ENCODE results near the gene WDR35. TPM values are rescaled to one million over a fixed set of nuclear protein-coding genes. Genes with fewer than 3 reads are reported as not detected.

Gene WDR35
- total RNA-seq, 2 donors from 2014 or later: 6.7 to 8.9 TPM

DNA sequence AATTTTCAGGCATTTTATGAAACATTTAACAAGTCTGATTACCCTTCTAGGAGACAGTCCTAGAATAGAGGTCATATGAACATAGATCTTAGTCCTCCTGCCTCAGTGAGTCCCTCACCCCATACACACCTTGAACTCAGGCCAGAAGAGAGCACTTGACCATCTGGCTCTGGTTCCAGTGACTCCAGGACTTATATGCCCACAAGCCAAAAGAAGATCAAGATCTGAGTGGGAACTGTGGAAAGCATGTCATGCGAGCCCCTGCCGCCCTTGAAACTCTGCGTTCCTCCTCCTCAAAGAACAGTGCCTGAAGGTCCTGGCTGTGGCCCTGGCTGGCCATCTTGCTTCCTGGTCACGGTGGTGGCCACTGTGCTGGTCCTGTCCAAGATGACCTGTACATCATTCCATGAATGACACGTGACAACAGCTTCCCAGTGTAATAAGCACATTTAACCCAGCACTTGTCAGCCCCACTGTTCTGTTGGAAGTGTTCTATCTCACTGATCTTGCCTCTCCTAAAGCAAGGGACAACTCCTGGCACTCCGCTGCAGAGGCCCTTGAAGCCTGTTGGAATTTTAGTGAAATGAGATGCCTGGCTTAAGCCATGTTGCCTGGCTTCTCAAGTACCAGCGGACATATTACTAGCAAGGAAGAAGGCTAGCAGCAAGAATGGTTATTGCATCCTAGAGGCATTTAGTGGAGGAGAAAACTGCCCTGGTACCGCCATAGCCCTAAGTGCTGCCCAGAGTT, 105.8 kb downstream of the WDR35 start:
- WGBS, 2 donors: 94 to 99% methylated on average over 8 of the region's 8 CpGs
- H3K27ac ChIP-seq: no peak overlapping the region
- TF ChIP-seq POLR2A (IDR thresholded peaks at IDR 0.05): no peak
- TF ChIP-seq, protein P1, sequence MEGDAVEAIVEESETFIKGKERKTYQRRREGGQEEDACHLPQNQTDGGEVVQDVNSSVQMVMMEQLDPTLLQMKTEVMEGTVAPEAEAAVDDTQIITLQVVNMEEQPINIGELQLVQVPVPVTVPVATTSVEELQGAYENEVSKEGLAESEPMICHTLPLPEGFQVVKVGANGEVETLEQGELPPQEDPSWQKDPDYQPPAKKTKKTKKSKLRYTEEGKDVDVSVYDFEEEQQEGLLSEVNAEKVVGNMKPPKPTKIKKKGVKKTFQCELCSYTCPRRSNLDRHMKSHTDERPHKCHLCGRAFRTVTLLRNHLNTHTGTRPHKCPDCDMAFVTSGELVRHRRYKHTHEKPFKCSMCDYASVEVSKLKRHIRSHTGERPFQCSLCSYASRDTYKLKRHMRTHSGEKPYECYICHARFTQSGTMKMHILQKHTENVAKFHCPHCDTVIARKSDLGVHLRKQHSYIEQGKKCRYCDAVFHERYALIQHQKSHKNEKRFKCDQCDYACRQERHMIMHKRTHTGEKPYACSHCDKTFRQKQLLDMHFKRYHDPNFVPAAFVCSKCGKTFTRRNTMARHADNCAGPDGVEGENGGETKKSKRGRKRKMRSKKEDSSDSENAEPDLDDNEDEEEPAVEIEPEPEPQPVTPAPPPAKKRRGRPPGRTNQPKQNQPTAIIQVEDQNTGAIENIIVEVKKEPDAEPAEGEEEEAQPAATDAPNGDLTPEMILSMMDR (IDR thresholded peaks at IDR 0.05): no peak
- DNase-seq (no peak), ATAC-seq (no peak)
- intact Hi-C loops (cut with DNase I): no loop called here
- no peaks in the 10 kb centered on the region for H3K27me3 ChIP-seq
- no peak overlapping the region for H3K4me3 ChIP-seq
- H3K9me3 ChIP-seq: no peaks in the 10 kb centered on the region
- no peaks in the 10 kb centered on the region for H3K4me1 ChIP-seq
- no peaks in the 10 kb centered on the region for H3K36me3 ChIP-seq (replicated peaks in 1 of 2; ENCODE audit: insufficient read depth in 1 of 2, low read depth in 2 of 2)

DNA sequence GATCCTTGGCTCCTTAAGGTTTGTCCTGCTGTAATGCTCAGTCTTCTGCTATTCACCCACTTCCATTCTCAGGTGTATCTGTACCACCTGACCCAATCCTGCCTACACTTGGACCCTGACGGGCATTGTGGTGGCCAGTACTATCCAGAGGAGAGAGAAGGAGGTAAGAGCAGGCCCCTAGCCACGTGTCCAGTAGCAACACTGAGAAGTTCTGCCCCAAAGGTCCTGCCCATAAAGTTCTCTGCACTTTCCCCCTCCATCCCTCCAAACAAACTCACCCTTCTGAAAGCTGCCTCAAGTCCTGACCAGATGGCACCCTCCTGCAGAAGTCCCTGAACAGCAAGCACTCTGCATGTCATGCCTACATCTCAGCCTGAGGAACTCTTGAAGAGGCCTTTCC, 106.4 kb downstream of the WDR35 start:
- ATAC-seq: no peak
- WGBS, 2 donors: 29 to 31% methylated on average over 2 of the region's 2 CpGs
- no peak overlapping the region for H3K4me3 ChIP-seq

DNA sequence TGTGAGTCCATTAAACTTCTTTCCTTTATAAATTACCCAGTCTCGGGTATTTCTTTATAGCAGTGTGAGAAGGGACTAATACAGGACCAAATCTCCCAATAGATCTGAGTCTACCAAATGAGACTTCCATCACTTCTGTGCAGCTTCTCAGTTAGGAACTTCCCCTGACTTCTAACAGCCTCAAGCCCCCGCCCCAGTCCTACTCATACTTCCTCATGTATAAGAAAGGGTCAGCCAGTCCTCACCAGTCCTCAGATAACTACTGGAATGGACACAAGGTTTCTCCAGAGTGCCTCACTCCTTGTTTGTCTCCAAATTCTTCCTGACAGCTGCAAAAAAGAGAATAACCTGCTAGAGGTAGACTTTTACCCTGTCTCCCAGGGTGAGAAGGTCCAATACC, 107.6 kb downstream of the WDR35 start:
- 74 to 77% methylated on average over 2 of the region's 2 CpGs for WGBS, 2 donors
- Histone ChIP-seq H3K27me3 (no peaks in the 10 kb centered on the region), H3K36me3 (replicated peaks in 1 of 2; ENCODE audit: insufficient read depth in 1 of 2, low read depth in 2 of 2) (no peaks in the 10 kb centered on the region), H3K9me3 (no peaks in the 10 kb centered on the region), H3K4me3 (no peak overlapping the region), H3K4me1 (no peaks in the 10 kb centered on the region), H3K27ac (no peak overlapping the region)
- no peak for TF ChIP-seq POLR2A (IDR thresholded peaks at IDR 0.05)
- TF ChIP-seq, protein P1 (IDR thresholded peaks at IDR 0.05): no peak
- no peak for DNase-seq
- ATAC-seq: no peak
- intact Hi-C loops (cut with DNase I): no loop called here

More for the DNA sequence above, 106.4 kb downstream of the WDR35 start:
- no peak for TF ChIP-seq POLR2A (IDR thresholded peaks at IDR 0.05)
- TF ChIP-seq, protein P1 (IDR thresholded peaks at IDR 0.05): no peak
- Histone ChIP-seq H3K9me3 (no peaks in the 10 kb centered on the region), H3K4me1 (no peaks in the 10 kb centered on the region), H3K36me3 (replicated peaks in 1 of 2; ENCODE audit: insufficient read depth in 1 of 2, low read depth in 2 of 2) (no peaks in the 10 kb centered on the region), H3K27ac (no peak overlapping the region), H3K27me3 (no peaks in the 10 kb centered on the region)
- intact Hi-C loops (cut with DNase I): no loop called here
- no peak for DNase-seq

DNA sequence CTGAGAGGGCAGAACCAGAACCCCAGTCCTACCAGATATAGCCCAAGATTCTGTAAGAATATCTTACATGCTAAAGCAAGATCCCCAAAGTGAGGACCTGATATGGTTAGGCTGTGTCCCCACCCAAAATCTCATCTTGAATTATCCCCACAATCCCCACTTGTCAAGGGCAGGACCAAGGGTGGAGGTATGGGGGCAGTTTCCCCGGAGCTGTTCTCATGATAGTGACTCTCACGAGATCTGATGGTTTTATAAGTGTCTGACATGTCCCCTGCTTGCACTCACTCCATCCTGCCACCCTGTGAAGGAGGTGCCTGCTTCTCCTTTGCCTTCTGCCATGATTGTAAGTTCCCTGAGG, 108.0 kb downstream of the WDR35 start:
- Histone ChIP-seq H3K4me3 (no peak overlapping the region), H3K9me3 (no peaks in the 10 kb centered on the region), H3K27ac (no peak overlapping the region), H3K36me3 (replicated peaks in 1 of 2; ENCODE audit: insufficient read depth in 1 of 2, low read depth in 2 of 2) (no peaks in the 10 kb centered on the region), H3K4me1 (no peaks in the 10 kb centered on the region), H3K27me3 (no peaks in the 10 kb centered on the region)
- DNase-seq (no peak), ATAC-seq (no peak)
- 40 to 85% methylated on average over 1 to 2 of the region's 2 CpGs for WGBS, 2 donors
- no peak for TF ChIP-seq POLR2A (IDR thresholded peaks at IDR 0.05)
- TF ChIP-seq, protein P1 (IDR thresholded peaks at IDR 0.05): no peak
- intact Hi-C loops (cut with DNase I): no loop called here

Measured in body of pancreas (tissue), 4 donors.